Thyroid gland (tissue), 4 donors: ENCODE measurements around the gene LDLRAD4.

Experiments used
- CTCF ChIP-seq, 6 experiments: fragments of 200-600 bp in 3 of 6; fragments of 450-650 bp in 3 of 6; sonication (generic) in 3 of 6; IDR thresholded peaks; one replicate each; pipeline ENCODE4 v1.5.1; 2016 to 2019; ENCODE audit warnings: antibody characterized with exemption in 6 of 6, mild to moderate bottlenecking in 2 of 6, inconsistent platforms in 1 of 6, moderate library complexity in 1 of 6
- POLR2A ChIP-seq, 2 donors: fragments of 450-650 bp; IDR thresholded peaks; one replicate each; pipeline ENCODE4 v1.6.1; 2017; ENCODE audit warnings: antibody characterized with exemption in 2 of 2, mild to moderate bottlenecking in 2 of 2, moderate library complexity in 1 of 2

DNA sequence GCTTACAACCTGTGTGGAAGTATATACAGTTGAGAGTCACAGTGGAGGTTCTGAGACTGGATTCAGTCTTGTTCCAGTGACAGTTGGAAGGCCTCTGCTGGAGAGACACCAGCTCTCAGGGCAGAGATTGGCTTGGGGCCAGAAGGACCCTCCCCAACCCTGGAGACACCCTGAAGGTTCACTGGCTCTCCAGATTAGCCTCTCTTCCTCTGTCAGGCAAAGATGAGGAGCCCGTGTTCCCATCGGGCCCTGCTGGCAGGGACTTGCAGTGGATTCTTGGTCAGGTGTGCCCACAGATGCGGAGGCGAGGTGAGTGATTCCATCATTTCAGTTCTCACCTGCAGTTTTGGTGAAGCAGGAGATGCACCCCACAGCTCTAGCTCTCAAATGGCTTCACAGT lies 429.2 kb downstream of the LDLRAD4 start:
- no peak for TF ChIP-seq CTCF (IDR thresholded peaks at IDR 0.05)
- no peak for TF ChIP-seq POLR2A (IDR thresholded peaks at IDR 0.05)
